Liver (tissue), 9 donors: Measurements from ENCODE around the gene EVC2. TPM values are rescaled to one million over a fixed set of nuclear protein-coding genes. Genes with fewer than 3 reads are reported as not detected.

ENCODE experiments used
- DNase-seq: peaks from one replicate; pipeline ENCODE4 v3.0.0-alpha.2; 2017; ENCODE audit warnings: low spot score
- H3K27ac ChIP-seq, 2 donors: one replicate each; pipeline ENCODE4 v1.7.0; 2013; ENCODE audit warnings: inconsistent platforms in 2 of 2, low read length in 2 of 2, control low read depth in 1 of 2, low read depth in 1 of 2, mild to moderate bottlenecking in 1 of 2
- H3K27me3 ChIP-seq, 4 donors: one replicate each; pipeline versions ENCODE4 v1.6.1 to v1.7.0; 2013; ENCODE audit warnings: low read length in 3 of 4, inconsistent platforms in 1 of 4, mild to moderate bottlenecking in 1 of 4, moderate library complexity in 1 of 4; ENCODE audit not compliant: control insufficient read depth in 4 of 4, insufficient read depth in 4 of 4
- H3K36me3 ChIP-seq, 4 donors: one replicate each; pipeline versions ENCODE4 v1.6.1 to v1.7.0; 2013; ENCODE audit warnings: low read length in 3 of 4, mild to moderate bottlenecking in 3 of 4, low read depth in 1 of 4, moderate library complexity in 1 of 4; ENCODE audit not compliant: control insufficient read depth in 4 of 4, insufficient read depth in 3 of 4
- H3K4me1 ChIP-seq, 4 donors: one replicate each; pipeline versions ENCODE4 v1.6.1 to v1.7.0; 2013; ENCODE audit warnings: low read length in 3 of 4, mild to moderate bottlenecking in 3 of 4, moderate library complexity in 1 of 4; ENCODE audit not compliant: control insufficient read depth in 4 of 4, insufficient read depth in 4 of 4
- H3K4me3 ChIP-seq, 3 donors: one replicate each; pipeline versions ENCODE4 v1.6.1 to v1.7.0; 2013; ENCODE audit warnings: low read length in 3 of 3, control low read depth in 1 of 3, low read depth in 1 of 3, mild to moderate bottlenecking in 1 of 3
- H3K9ac ChIP-seq, 2 donors: one replicate each; pipeline ENCODE4 v1.7.0; 2013; ENCODE audit warnings: low read length in 2 of 2, mild to moderate bottlenecking in 2 of 2, moderate library complexity in 2 of 2, control low read depth in 1 of 2, low read depth in 1 of 2
- H3K9me3 ChIP-seq, 4 donors: one replicate each; pipeline versions ENCODE4 v1.6.1 to v1.7.0; 2013; ENCODE audit warnings: low read length in 3 of 4; ENCODE audit not compliant: control insufficient read depth in 4 of 4
- ATF3 ChIP-seq: IDR thresholded peaks from 2 replicates; pipeline ENCODE4 v1.6.1; 2016; ENCODE audit warnings: antibody characterized with exemption
- CTCF ChIP-seq: fragments of 150-350 bp; IDR thresholded peaks from 2 replicates; pipeline ENCODE4 v1.5.1; 2017; ENCODE audit warnings: improper control_type of control experiment, low read depth, low read length; ENCODE audit not compliant: missing input control
- EGR1 ChIP-seq, 2 donors: IDR thresholded peaks; 2 replicates each; pipeline ENCODE4 v1.6.1; 2016 to 2018; ENCODE audit warnings: antibody characterized with exemption in 2 of 2, low read depth in 2 of 2
- FOXA1 ChIP-seq: IDR thresholded peaks from 2 replicates; pipeline ENCODE4 v1.6.1; 2016; ENCODE audit warnings: antibody characterized with exemption
- GABPA ChIP-seq, 2 donors: IDR thresholded peaks in 1 of 2; conservative IDR thresholded peaks in 1 of 2; 2 replicates each; pipeline ENCODE4 v1.6.1; 2016; ENCODE audit warnings: antibody characterized with exemption in 2 of 2, mild to moderate bottlenecking in 1 of 2, moderate library complexity in 1 of 2
- HNF4A ChIP-seq, 2 donors: conservative IDR thresholded peaks; 2 replicates each; pipeline ENCODE4 v1.6.1; 2016; ENCODE audit warnings: antibody characterized with exemption in 2 of 2, mild to moderate bottlenecking in 2 of 2
- HNF4G ChIP-seq: IDR thresholded peaks from 2 replicates; pipeline ENCODE4 v1.6.1; 2016; ENCODE audit warnings: antibody characterized with exemption
- JUND ChIP-seq, 2 donors: IDR thresholded peaks; 2 replicates each; pipeline ENCODE4 v1.6.1; 2016; ENCODE audit warnings: antibody characterized with exemption in 2 of 2
- MAX ChIP-seq: IDR thresholded peaks from 2 replicates; pipeline ENCODE4 v1.6.1; 2016; ENCODE audit warnings: antibody characterized with exemption
- NR2F2 ChIP-seq: IDR thresholded peaks from 2 replicates; pipeline ENCODE4 v1.6.1; 2016; ENCODE audit warnings: antibody characterized with exemption
- RAD21 ChIP-seq, 2 donors: IDR thresholded peaks; 2 replicates each; pipeline ENCODE4 v1.6.1; 2016; ENCODE audit warnings: antibody characterized with exemption in 2 of 2, mild to moderate bottlenecking in 2 of 2
- REST ChIP-seq: IDR thresholded peaks from 2 replicates; pipeline ENCODE4 v1.6.1; 2016; ENCODE audit warnings: antibody characterized with exemption, mild to moderate bottlenecking
- RXRA ChIP-seq, 2 donors: IDR thresholded peaks; 2 replicates each; pipeline ENCODE4 v1.6.1; 2017 to 2018; ENCODE audit warnings: antibody characterized with exemption in 2 of 2, mild to moderate bottlenecking in 1 of 2
- SP1 ChIP-seq: IDR thresholded peaks from 2 replicates; pipeline ENCODE4 v1.6.1; 2018; ENCODE audit warnings: antibody characterized with exemption, mild to moderate bottlenecking
- TAF1 ChIP-seq: conservative IDR thresholded peaks from 2 replicates; pipeline ENCODE4 v1.6.1; 2016; ENCODE audit warnings: antibody characterized with exemption, mild to moderate bottlenecking
- YY1 ChIP-seq: IDR thresholded peaks from 2 replicates; pipeline ENCODE4 v1.6.1; 2016; ENCODE audit warnings: antibody characterized with exemption, mild to moderate bottlenecking
- ZBTB33 ChIP-seq: IDR thresholded peaks from 2 replicates; pipeline ENCODE4 v1.6.1; 2016; ENCODE audit warnings: antibody characterized with exemption
- WGBS: extraction: QIAGEN DNeasy Blood & Tissue Kit; methylation state at CpG from one replicate; pipeline ENCODE4 v1.1.7; 2013; 5-methylcytosine and 5-hydroxymethylcytosine counted together
- polyA plus RNA-seq, 2 donors: library from polyadenylated mRNA; stranded (reverse) in 1 of 2; unstranded in 1 of 2; fragments of 200-250 nt in 1 of 2; fragments of >200 nt in 1 of 2; fragmentation: Nextera tagmentation in 1 of 2; extraction: Ambion mirVana in 1 of 2; gene quantifications; one replicate each; pipeline versions ENCODE4 v1.2.1 to v1.2.3, GENCODE V29; 2013 to 2015
- total RNA-seq, 2 donors: library from RNA; depleted of rRNA; stranded (reverse); fragments of >200 nt; gene quantifications; one replicate each; pipeline ENCODE4 v1.2.3, GENCODE V29; 2014
- donor health status: healthy.
- donor health status: healthy.
- donor health status: healthy.
- donor health status: healthy.
- donor health status: healthy.

The EVC2 gene
- total and polyA plus RNA-seq, 4 donors, result 0.26 to 1.3 (median 0.57) TPM

GRCh38 chr4:5619913-5620625 is 88.3 kb downstream of the EVC2 start (continued):
- TF ChIP-seq RAD21 (IDR thresholded peaks at IDR 0.05) (no peak), MAX (no peak), FOXA1 (no peak), SP1 (no peak), NR2F2 (no peak), JUND (IDR thresholded peaks at IDR 0.05) (no peak), EGR1 (IDR thresholded peaks at IDR 0.05; ENCODE audit: low read depth in 2 of 2) (no peak), GABPA (IDR thresholded peaks at IDR 0.05 in 1 of 2, conservative IDR thresholded peaks at IDR 0.05 in 1 of 2) (no peak), YY1 (no peak), RXRA (IDR thresholded peaks at IDR 0.05) (no peak), HNF4A (conservative IDR thresholded peaks at IDR 0.05) (no peak)

GRCh38 chr4:5618051-5618960 is 90.1 kb downstream of the EVC2 start:
- no peak for TF ChIP-seq ATF3
- no peak for TF ChIP-seq HNF4G
- no peak for TF ChIP-seq CTCF
- no peak for DNase-seq
- H3K36me3 ChIP-seq, result peaks cover 0 to 4% (median 0%) of the 10 kb centered on the region in 4 donors
- WGBS, result 94% methylated on average over 11 of the region's 11 CpGs
- no peaks in the 10 kb centered on the region for H3K27me3 ChIP-seq
- H3K4me1 ChIP-seq, result no peaks in the 10 kb centered on the region
- H3K4me3 ChIP-seq, result no peak overlapping the region
- no peak overlapping the region for H3K27ac ChIP-seq
- no peaks in the 10 kb centered on the region for H3K9me3 ChIP-seq
- H3K9ac ChIP-seq, result no peak overlapping the region

GRCh38 chr4:5616331-5616950 is 91.9 kb downstream of the EVC2 start:
- Histone ChIP-seq H3K27ac (no peak overlapping the region), H3K36me3 (peaks cover 0 to 4% (median 0%) of the 10 kb centered on the region in 4 donors), H3K27me3 (no peaks in the 10 kb centered on the region), H3K4me3 (no peak overlapping the region), H3K9ac (no peak overlapping the region), H3K4me1 (no peaks in the 10 kb centered on the region), H3K9me3 (no peaks in the 10 kb centered on the region)
- no peak for DNase-seq
- 90% methylated on average over 16 of the region's 16 CpGs for WGBS
- no peak for TF ChIP-seq NR2F2
- TF ChIP-seq MAX, result no peak
- TF ChIP-seq TAF1, result no peak
- TF ChIP-seq ZBTB33, result no peak
- no peak for TF ChIP-seq YY1
- no peak for TF ChIP-seq REST
- no peak for TF ChIP-seq GABPA (IDR thresholded peaks at IDR 0.05 in 1 of 2, conservative IDR thresholded peaks at IDR 0.05 in 1 of 2)
- no peak for TF ChIP-seq ATF3
- TF ChIP-seq JUND (IDR thresholded peaks at IDR 0.05), result no peak
- TF ChIP-seq RAD21 (IDR thresholded peaks at IDR 0.05), result no peak
- TF ChIP-seq HNF4A (conservative IDR thresholded peaks at IDR 0.05), result no peak
- no peak for TF ChIP-seq FOXA1
- TF ChIP-seq SP1, result no peak
- TF ChIP-seq HNF4G, result no peak
- TF ChIP-seq RXRA (IDR thresholded peaks at IDR 0.05), result no peak
